Right renal pelvis (tissue), 4 donors: Measurements from ENCODE around the gene SSC5D. TPM values are rescaled to one million over a fixed set of nuclear protein-coding genes. Genes with fewer than 3 reads are reported as not detected.
A peak's percentile ranks its signal among the peaks of the same experiment; 100 is the strongest.
"Not testable (repeated sequence)": the region's sequence is repeated elsewhere in the genome, so short reads cannot be mapped to it uniquely, and the experiment has no call there.

Source experiments
- DNase-seq, 4 donors: peaks; one replicate each; pipeline ENCODE4 v3.0.0-alpha.2; 2013; ENCODE audit warnings: low read depth in 4 of 4, low spot score in 3 of 4, missing footprints in 1 of 4
- polyA plus RNA-seq, 4 donors: library from polyadenylated mRNA; unstranded; fragments of 120-200 nt; gene quantifications; one replicate each; pipeline ENCODE4 v1.2.1, GENCODE V29; 2013; ENCODE audit not compliant: insufficient read length in 4 of 4

SSC5D gene
- 1 to 10 TPM; 1.6 to 2.9 (median 2.3) TPM for polyA plus RNA-seq

GRCh38 chr19:55487924-55488687 lies at the start of gene SSC5D:
SSC5D (plus strand) TSS chr19:55488436; CDS start chr19:55488590, 154 bp downstream.
- no peak for DNase-seq

DNA sequence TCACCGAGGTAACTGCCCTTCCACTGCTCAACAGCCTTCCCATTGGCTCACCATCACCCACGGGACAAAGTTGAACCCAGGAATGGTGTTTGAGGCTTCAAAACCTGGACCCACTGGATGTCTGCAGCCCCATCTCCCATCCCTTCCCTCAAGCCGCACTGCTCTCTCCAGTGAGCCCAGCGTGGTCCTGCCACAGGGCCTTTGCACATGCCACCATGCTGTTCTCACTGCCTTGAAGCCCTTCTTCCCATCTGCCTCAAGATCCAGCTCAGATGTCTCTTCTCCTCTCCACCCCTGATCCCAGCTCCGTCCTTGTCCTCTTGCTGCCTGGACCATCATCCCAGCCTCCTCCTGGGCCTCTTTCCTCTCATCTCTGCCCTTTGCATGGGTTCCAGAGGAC lies 49.2 kb upstream of the SSC5D start:
- no peak for DNase-seq

DNA sequence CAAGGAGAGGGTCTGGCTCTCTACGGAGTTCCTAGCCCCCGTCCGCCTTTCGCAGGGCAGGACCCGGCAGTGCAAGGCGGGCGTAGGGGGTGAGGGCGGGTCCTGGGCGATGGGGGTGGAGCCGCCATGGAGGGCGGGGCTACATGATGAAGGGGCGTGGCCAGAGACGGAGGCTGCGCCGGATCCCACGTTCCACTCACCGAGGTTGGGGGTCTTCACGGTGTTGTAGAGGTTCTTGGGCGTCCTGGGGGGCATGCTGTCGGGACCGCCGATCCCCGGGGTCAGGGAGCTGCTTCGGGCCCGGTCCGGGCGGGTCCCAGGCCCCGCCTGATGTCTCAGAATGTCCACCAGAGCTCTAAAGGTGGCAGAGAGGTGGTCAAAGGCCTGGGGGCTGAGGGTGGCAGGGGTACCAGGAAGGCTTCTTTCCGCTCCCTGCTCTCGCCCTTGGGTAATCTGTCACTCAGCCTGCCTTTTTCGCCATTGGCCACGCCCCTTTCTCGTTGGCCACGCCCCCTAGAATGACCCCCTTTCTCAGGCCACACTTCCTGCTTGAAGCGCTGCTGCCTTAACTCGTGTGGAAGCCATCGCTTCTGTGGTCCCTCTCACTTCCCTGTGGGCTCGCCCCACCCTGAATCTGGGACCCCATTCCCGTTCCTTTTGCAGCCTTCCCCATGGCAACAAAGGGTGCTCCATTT lies 47.7 kb upstream of the SSC5D start:
- DNase-seq: no peak

DNA sequence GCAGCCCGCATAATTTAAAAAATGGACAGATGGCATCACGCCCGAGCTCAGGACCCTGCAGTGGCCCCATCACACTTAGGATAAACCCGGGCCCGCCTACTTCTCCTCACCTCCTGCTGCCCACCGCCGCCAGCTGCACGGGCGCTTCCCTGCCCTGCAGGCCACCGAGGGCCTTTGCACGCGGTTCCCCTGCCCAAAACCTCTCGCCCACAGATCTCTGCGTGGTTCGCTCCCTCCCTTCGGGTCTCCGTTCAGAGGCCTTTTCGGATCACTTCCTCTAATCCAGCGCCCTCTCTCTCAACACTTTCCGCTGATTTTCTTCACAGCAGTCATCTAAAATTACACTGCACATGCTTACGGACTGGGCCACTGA lies 46.9 kb upstream of the SSC5D start:
- DNase-seq: no peak

GRCh38 chr19:55441692-55442321 lies 46.4 kb upstream of the SSC5D start:
- DNase-seq: no peak

- DNase-seq: no peak
Measured at GRCh38 chr19:55442372-55442961, 45.8 kb upstream of the SSC5D start.

DNA sequence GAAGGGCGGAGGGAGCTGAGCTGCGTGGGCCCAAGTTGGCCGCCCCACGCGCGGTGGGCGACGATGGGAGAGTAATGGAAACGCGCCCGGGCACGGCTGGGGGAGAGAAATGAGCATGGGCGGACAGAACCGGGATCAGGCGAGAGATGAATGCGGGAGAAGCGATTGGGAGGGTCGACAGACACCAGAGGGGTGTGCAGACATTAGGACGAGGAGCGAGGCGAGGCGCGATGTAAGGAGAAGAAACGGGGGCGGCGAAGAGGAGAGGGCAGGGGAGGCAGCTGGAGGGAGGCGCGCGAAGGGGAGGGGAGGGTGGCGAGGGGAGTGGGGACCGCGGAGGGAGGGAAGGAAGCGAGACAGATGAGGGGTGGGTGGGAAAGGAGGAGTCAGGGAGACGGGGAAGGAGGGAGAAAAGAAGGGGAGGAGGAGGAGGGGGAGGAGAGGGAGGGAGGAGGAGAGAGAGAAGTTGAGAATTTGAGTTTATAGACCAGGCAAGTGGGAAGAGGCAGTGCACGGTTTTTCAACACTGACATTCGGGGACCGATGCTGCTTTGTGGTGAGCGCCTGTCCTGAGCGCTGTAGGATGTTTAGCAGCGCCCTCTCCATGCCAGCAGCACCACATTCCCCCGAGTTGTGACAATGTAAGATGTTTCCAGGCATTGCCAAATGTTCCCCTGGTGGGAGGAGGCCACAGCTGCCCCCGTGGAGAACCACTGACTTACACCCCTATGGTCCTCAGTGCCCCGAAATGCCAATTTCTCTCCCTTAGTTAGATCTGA lies 45.0 kb upstream of the SSC5D start, which contains the start of gene SHISA7:
SHISA7 (minus strand) TSS at position 256 of the 779 bp plus-strand sequence. CDS start 437 bp downstream, outside the sequence.
- no peak for DNase-seq

DNA sequence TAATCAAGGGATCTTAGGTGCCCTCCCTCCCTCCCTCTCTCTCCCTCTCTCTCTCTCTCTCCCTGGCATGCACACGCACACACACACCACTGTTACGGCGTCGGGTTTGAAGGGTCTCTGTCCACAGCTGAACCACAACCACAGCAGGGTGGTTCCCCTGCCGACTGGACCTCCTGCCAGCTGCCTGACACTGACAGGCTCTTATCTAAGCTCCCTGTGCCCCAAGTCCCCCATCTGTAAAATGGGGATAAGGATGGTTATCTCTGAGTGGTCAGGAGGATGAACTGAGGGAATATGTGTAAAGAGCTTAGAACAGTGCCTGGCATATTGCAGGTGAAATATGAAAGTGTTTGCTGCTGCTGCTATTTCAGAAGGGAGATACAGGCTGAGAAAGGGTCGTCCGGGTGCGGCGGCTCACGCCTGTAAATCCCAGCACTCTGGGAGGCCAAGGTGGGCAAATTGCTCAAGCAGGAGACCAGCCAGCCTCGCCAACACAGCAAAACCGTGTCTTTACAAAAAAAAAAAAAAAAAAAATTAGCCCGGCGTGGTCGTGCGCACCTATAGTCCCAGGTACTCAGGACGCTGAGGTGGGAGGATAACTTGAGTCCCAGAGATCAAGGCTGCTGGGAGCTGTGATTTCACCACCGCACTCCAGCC lies 44.3 kb upstream of the SSC5D start:
- DNase-seq: no peak

- no peak for DNase-seq
Measured at GRCh38 chr19:55444646-55445045, 43.6 kb upstream of the SSC5D start.

DNA sequence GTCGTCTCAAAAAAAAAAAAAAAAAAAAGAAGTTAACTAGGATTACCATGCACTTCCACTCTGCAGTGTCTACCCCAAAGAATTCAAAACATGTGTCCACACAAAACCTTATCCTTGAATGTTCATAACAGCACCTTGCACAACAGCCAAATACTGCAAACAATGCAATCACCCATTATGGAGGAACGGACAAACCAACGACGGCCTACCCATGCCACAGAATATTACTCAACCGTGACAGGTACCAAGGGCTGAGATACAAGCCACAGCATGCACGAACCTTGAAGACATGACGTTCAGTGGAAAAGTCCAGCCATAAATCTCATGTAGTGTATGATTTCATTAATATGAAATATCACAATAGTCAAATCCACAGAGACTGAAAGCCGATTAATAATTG lies 42.2 kb upstream of the SSC5D start:
- DNase-seq: no peak

GRCh38 chr19:55447421-55448174 lies 40.6 kb upstream of the SSC5D start:
- DNase-seq: no peak

GRCh38 chr19:55448175-55448490 lies 40.1 kb upstream of the SSC5D start:
- DNase-seq: not testable (repeated sequence)

DNA sequence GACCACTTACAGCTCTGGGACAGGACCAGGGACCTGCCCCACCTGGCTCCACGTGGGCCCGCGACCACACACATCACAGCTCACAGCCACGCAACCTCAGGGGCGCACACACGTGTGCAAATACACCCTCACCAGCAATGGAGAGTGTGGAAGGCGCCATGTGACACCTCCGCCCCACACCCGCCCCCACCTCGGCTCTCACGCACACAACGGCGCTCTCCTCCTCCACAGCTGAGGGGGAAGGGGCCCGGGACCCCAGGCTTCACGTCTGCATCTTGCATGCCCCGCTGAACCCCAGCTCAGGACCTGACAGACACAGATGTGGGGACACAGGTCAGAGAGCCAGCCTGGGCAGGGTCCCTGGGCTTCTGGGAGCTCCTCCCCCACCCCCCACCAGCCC lies 38.8 kb upstream of the SSC5D start:
- DNase-seq: no peak

DNA sequence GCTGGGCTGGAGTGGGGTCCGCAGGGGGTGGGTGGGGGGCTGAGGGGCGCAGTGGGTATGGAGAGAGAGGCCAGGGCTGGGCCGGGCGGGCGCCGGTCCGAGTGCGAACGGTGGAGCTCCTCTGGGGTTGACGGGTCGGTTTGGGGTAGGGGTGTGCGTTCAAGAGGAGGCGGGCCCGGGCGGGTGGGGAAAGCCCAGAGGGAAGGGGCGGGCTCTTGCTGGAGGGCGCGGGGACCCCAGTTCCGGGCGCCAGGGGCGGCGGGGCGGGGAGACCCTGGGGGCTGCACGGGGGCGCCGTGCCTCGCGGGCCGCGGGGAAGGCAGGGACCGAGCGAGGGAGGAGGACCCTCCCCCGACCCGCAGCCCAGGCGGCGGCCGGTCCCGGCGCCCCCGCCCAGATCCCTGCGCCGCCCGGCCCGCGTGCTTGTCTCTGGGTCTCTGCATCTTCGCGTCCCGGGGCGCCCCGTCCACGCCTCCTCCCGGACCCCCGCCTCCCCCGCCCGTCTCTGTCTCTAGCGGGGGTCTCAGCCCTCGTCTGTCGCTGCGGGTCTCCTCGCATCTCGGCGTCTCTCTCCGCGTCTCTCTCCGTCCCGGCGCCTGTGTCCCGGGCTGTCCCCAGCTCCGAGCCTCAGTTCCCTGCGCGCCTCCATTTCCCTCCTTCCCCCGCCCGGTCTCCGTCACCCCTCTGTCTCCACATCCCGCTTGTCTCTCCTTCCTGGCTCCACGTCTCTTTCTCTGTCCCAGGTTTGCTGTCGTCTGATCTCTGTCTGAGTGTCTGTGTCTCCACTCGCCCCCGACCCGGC lies 36.9 kb upstream of the SSC5D start:
- no peak for DNase-seq

- DNase-seq: no peak
Measured at GRCh38 chr19:55451965-55452748, 36.1 kb upstream of the SSC5D start.

- DNase-seq: peak; percentile 74 to 80 (median 78)
Measured at GRCh38 chr19:55452749-55453346, 35.4 kb upstream of the SSC5D start.

GRCh38 chr19:55453511-55454260 lies 34.5 kb upstream of the SSC5D start:
- DNase-seq: no peak
